Measurements from ENCODE around the gene RAB14. TPM values are rescaled to one million over a fixed set of nuclear protein-coding genes. Genes with fewer than 3 reads are reported as not detected.
"Not testable (repeated sequence)": the region's sequence is repeated elsewhere in the genome, so short reads cannot be mapped to it uniquely, and the experiment has no call there.

RAB14 gene
- total and polyA plus RNA-seq, 2 donors from 2014 or later: 48.0 to 78.6 TPM

DNA sequence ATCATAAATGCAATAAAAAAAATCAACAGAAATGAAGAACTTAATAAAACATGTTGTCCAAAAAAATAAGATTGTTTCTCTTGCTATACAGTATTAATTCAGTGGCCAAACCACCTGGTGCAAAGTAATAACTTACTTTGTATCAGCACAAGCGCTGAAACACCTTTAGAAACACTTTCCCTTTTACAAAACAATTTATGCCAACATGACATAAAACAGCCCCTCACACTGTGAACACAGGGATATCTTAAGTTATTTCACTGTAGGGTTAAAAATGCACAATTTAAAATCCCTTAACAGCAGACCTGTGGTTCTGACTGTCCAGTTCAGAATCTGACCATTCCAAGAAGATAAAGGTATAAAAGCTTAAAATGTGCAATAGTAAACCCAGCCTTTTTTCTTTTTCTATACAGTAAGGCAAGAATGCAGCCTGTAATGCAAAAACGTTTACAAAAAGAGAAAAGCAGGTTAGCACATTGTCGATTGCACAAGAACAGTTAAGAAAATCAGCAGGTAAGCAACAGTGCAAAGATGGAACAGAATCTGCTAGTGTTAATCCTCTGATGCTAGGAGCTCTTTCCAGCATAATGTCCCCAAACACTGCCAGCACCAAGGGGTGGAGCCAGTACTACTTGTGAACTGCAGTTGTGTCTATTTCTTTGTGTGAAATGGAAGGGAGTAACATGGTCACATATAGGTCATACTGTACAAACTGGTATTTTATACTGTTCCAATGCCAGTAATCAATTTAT lies 21.6 kb downstream of the RAB14 start:
- TF ChIP-seq, protein P1, sequence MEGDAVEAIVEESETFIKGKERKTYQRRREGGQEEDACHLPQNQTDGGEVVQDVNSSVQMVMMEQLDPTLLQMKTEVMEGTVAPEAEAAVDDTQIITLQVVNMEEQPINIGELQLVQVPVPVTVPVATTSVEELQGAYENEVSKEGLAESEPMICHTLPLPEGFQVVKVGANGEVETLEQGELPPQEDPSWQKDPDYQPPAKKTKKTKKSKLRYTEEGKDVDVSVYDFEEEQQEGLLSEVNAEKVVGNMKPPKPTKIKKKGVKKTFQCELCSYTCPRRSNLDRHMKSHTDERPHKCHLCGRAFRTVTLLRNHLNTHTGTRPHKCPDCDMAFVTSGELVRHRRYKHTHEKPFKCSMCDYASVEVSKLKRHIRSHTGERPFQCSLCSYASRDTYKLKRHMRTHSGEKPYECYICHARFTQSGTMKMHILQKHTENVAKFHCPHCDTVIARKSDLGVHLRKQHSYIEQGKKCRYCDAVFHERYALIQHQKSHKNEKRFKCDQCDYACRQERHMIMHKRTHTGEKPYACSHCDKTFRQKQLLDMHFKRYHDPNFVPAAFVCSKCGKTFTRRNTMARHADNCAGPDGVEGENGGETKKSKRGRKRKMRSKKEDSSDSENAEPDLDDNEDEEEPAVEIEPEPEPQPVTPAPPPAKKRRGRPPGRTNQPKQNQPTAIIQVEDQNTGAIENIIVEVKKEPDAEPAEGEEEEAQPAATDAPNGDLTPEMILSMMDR (IDR thresholded peaks at IDR 0.05; ENCODE audit: borderline replicate concordance, extremely low read depth, insufficient read depth): no peak

DNA sequence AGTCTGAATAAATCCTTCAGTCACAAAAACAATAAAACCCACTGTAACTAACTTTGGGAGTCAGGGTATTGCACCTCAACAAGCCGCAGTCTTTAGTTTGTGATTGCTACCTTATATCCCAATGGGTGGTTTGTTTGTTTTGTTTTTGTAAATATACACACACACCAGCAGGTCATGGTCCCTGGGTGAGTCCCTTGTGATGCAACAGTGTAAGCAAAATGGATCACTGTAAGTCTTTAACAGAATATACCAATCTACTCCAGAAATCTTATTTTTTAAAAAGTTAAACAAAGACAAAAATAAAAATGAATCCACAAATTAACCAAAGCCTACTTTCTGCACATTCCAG lies 22.3 kb downstream of the RAB14 start:
- H3K4me3 ChIP-seq (ENCODE audit: low read length in 3 of 3); DNase-seq; H3K9me3 ChIP-seq (ENCODE audit: control insufficient read depth in 2 of 3, insufficient read depth in 1 of 3, low read length in 3 of 3); H3K27ac ChIP-seq (ENCODE audit: low read depth in 2 of 2, low read length in 2 of 2); intact Hi-C loops (cut with DNase I); H3K27me3 ChIP-seq (ENCODE audit: control insufficient read depth, insufficient read depth, low read length); H3K36me3 ChIP-seq (ENCODE audit: control insufficient read depth in 2 of 3, insufficient read depth in 3 of 3, low read length in 3 of 3); H3K9ac ChIP-seq (ENCODE audit: low read length in 3 of 3); FAIRE-seq: not testable (repeated sequence)
- peaks cover 7 to 40% (median 14%) of the 10 kb centered on the region in 3 donors for H3K4me1 ChIP-seq (ENCODE audit: control insufficient read depth in 2 of 3, insufficient read depth in 2 of 3, low read depth in 1 of 3, low read length in 3 of 3)

More for the DNA sequence above, 21.6 kb downstream of the RAB14 start:
- Histone ChIP-seq H3K4me1 (ENCODE audit: control insufficient read depth in 2 of 3, insufficient read depth in 2 of 3, low read depth in 1 of 3, low read length in 3 of 3) (peaks cover 7 to 45% (median 14%) of the 10 kb centered on the region in 3 donors), H3K9me3 (ENCODE audit: control insufficient read depth in 2 of 3, insufficient read depth in 1 of 3, low read length in 3 of 3) (no peaks in the 10 kb centered on the region), H3K36me3 (ENCODE audit: control insufficient read depth in 2 of 3, insufficient read depth in 3 of 3, low read length in 3 of 3) (peaks cover 3 to 6% (median 3%) of the 10 kb centered on the region in 3 donors), H3K9ac (ENCODE audit: low read length in 3 of 3) (no peak overlapping the region), H3K27ac (ENCODE audit: low read depth in 2 of 2, low read length in 2 of 2) (no peak overlapping the region), H3K27me3 (ENCODE audit: control insufficient read depth, insufficient read depth, low read length) (no peaks in the 10 kb centered on the region), H3K4me3 (ENCODE audit: low read length in 3 of 3) (no peak overlapping the region)
- DNase-seq (no peak), FAIRE-seq (no peak)
- intact Hi-C loops (cut with DNase I): no loop called here

DNA sequence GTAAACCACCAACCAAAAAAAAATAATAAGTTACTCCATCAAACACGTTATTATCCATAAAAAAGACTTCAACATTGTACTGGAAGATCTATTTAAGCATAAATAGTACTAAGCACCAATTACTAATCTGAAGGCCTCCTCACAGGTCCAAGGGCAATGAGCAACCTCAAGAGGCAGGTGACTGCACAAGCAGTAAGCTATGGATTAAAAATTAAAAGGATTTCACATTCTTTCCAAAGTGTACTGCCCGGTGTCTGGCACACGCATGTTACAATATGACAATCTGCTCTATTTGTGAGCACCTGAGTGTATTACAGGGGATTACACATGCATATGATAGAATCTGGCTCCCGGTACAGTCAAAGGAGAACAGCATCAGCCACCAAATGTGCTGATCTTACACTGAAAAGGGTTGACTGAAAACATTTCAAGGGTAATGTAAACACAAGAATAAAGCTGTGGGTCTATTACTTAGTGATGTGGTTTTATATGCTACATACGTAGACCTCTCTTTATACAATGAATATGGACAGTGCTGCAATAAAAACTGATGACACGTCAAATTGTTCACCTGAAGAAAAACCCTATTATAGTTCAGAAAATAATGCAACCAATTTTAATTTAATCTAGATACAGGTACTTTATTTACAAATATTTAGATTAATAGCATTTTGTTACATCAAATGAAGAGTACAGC lies 22.8 kb downstream of the RAB14 start:
- Histone ChIP-seq H3K27ac (ENCODE audit: low read depth in 2 of 2, low read length in 2 of 2) (peak overlapping the region; percentile 44 to 51), H3K9ac (ENCODE audit: low read length in 3 of 3) (no peak overlapping the region), H3K9me3 (ENCODE audit: control insufficient read depth in 2 of 3, insufficient read depth in 1 of 3, low read length in 3 of 3) (no peaks in the 10 kb centered on the region), H3K36me3 (ENCODE audit: control insufficient read depth in 2 of 3, insufficient read depth in 3 of 3, low read length in 3 of 3) (peaks cover 4 to 9% (median 4%) of the 10 kb centered on the region in 3 donors), H3K4me1 (ENCODE audit: control insufficient read depth in 2 of 3, insufficient read depth in 2 of 3, low read depth in 1 of 3, low read length in 3 of 3) (peaks cover 7 to 35% (median 10%) of the 10 kb centered on the region in 3 donors), H3K27me3 (ENCODE audit: control insufficient read depth, insufficient read depth, low read length) (no peaks in the 10 kb centered on the region), H3K4me3 (ENCODE audit: low read length in 3 of 3) (no peak overlapping the region)
- DNase-seq (peak in 1 of 5 donors; percentile 51), FAIRE-seq (peak; percentile 56)
- intact Hi-C loops (cut with DNase I): no loop called here
- TF ChIP-seq, protein P1 (IDR thresholded peaks at IDR 0.05; ENCODE audit: borderline replicate concordance, extremely low read depth, insufficient read depth): no peak

DNA sequence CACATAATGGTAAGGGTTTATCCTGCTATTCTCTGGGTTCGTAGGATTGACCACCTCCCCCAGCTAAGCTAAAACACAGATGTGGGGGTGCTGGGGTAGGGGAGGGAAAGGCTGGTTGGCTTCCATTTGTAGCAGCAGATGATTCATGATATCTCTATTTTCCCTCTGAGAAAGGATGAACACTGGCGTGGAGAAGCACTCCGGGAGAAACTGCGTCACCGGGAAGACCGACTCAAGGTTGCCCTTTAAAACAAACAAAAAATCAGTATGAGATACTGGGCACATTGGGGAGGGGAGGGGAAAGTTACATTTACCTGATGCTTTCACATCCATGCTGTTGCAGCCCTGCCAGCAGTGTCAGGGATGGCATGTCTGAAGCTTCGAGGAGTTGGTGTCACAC lies 28.2 kb downstream of the RAB14 start:
- H3K9me3 ChIP-seq (ENCODE audit: control insufficient read depth in 2 of 3, insufficient read depth in 1 of 3, low read length in 3 of 3): no peaks in the 10 kb centered on the region
- FAIRE-seq (no peak), DNase-seq (no peak)
- H3K4me1 ChIP-seq (ENCODE audit: control insufficient read depth in 2 of 3, insufficient read depth in 2 of 3, low read depth in 1 of 3, low read length in 3 of 3): peaks cover 3 to 14% (median 3%) of the 10 kb centered on the region in 3 donors
- H3K36me3 ChIP-seq (ENCODE audit: control insufficient read depth in 2 of 3, insufficient read depth in 3 of 3, low read length in 3 of 3): peaks cover 8 to 25% (median 10%) of the 10 kb centered on the region in 3 donors
- intact Hi-C loops (cut with DNase I): no loop called here
- TF ChIP-seq, protein P1 (IDR thresholded peaks at IDR 0.05; ENCODE audit: borderline replicate concordance, extremely low read depth, insufficient read depth): no peak
- H3K27ac ChIP-seq (ENCODE audit: low read depth in 2 of 2, low read length in 2 of 2): no peak overlapping the region
- H3K9ac ChIP-seq (ENCODE audit: low read length in 3 of 3): no peak overlapping the region
- no peaks in the 10 kb centered on the region for H3K27me3 ChIP-seq (ENCODE audit: control insufficient read depth, insufficient read depth, low read length)
- no peak overlapping the region for H3K4me3 ChIP-seq (ENCODE audit: low read length in 3 of 3)

All from kidney (tissue), 14 donors.